ENCODE measurements around the gene SPI1. TPM values are rescaled to one million over a fixed set of nuclear protein-coding genes. Genes with fewer than 3 reads are reported as not detected.

The SPI1 gene
- total RNA-seq, 6 donors from 2014 or later = 52.8 to 275 (median 179) TPM

DNA sequence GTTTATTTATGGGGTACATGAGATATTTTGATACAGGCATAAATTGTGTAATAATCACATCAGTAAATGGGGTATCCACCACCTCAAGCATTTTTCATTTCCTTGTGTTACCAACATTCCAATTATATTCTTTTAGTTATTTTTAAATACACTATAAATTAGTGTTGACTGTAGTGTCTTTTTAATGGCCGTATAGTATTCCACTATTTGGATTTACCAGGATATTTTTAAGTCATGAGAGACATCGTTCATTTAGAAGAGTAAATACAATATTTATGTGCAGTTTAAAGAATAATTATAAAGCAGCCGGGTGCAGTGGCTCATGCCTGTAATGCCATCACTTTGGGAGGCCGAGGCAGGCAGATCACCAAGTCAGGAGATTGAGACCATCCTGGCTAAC lies 6.2 kb upstream of the SPI1 start:
- ATAC-seq (ENCODE audit: low FRiP score in 2 of 2) (no peak), DNase-seq (no peak)
- TF ChIP-seq POLR2AphosphoS5 (IDR thresholded peaks at IDR 0.05) (no peak), EP300 (IDR thresholded peaks at IDR 0.05) (no peak)
- TF ChIP-seq, protein P1, sequence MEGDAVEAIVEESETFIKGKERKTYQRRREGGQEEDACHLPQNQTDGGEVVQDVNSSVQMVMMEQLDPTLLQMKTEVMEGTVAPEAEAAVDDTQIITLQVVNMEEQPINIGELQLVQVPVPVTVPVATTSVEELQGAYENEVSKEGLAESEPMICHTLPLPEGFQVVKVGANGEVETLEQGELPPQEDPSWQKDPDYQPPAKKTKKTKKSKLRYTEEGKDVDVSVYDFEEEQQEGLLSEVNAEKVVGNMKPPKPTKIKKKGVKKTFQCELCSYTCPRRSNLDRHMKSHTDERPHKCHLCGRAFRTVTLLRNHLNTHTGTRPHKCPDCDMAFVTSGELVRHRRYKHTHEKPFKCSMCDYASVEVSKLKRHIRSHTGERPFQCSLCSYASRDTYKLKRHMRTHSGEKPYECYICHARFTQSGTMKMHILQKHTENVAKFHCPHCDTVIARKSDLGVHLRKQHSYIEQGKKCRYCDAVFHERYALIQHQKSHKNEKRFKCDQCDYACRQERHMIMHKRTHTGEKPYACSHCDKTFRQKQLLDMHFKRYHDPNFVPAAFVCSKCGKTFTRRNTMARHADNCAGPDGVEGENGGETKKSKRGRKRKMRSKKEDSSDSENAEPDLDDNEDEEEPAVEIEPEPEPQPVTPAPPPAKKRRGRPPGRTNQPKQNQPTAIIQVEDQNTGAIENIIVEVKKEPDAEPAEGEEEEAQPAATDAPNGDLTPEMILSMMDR (IDR thresholded peaks at IDR 0.05) = no peak
- Histone ChIP-seq H3K4me1 (peaks cover 6 to 15% (median 9%) of the 10 kb centered on the region in 4 donors), H3K36me3 (no peaks in the 10 kb centered on the region), H3K9me3 (no peaks in the 10 kb centered on the region), H3K27ac (no peak overlapping the region), H3K27me3 (no peaks in the 10 kb centered on the region), H3K4me3 (no peak overlapping the region)
- 91 to 93% methylated on average over 4 of the region's 4 CpGs for WGBS, 2 donors

DNA sequence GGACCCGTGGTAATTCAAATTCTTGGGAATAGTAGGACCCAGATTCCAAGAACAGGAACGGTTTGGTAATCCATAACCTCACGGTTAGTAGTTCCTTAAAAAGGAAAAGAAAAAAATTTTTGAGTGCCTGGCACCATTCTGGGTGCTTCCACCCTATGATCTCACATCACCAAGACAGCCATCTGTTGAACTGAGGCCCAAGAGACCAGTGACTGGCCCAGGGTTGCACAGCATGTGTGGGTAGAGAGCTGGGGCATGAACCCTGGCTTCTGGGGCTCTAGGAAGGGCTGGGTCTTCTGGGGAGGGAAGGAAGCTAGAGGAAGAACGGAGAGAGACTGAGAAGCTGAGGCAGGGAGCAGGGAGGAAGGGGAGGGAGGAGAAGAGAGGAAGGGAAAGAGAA lies 4.7 kb upstream of the SPI1 start:
- DNase-seq (no peak), ATAC-seq (ENCODE audit: low FRiP score in 2 of 2) (peak in 1 of 2 donors; percentile 66)
- WGBS, 2 donors = 50 to 56% methylated on average over 4 of the region's 4 CpGs
- TF ChIP-seq POLR2A (IDR thresholded peaks at IDR 0.05) (peak in 1 of 4 donors; percentile 9), POLR2AphosphoS5 (IDR thresholded peaks at IDR 0.05) (no peak)
- TF ChIP-seq, protein P1 (IDR thresholded peaks at IDR 0.05) = no peak
- Histone ChIP-seq H3K27me3 (no peaks in the 10 kb centered on the region), H3K27ac (peak overlapping the region in 2 of 4 donors; percentile 19 to 36), H3K4me1 (peaks cover 6 to 10% (median 7%) of the 10 kb centered on the region in 4 donors), H3K4me3 (no peak overlapping the region), H3K9me3 (no peaks in the 10 kb centered on the region), H3K36me3 (no peaks in the 10 kb centered on the region)

DNA sequence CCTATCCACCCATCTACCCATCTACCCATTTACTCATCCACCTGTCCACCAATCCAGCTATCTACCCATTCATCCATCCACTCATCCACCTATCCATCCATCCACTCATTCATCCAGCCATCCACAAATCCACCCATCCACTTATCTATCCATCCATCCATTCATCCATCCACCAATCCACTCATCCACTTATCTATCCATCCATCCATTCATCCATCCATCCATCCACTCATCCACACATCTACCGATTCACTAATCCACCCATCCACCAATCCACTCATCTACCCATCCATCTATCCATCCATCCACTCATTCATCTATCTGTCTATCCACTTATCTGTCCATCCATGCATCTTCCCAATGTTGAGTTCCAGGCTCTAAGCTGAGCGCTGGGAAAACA lies 1.7 kb upstream of the SPI1 start:
- TF ChIP-seq POLR2AphosphoS5 (IDR thresholded peaks at IDR 0.05) (no peak), EP300 (IDR thresholded peaks at IDR 0.05) (no peak), POLR2A (IDR thresholded peaks at IDR 0.05) (no peak)
- TF ChIP-seq, protein P1 (IDR thresholded peaks at IDR 0.05) = no peak
- H3K9me3 ChIP-seq = no peaks in the 10 kb centered on the region
- 91 to 96% methylated on average over 2 of the region's 2 CpGs for WGBS, 2 donors
- ATAC-seq (ENCODE audit: low FRiP score in 2 of 2) (no peak), DNase-seq (no peak)
- no peak overlapping the region for H3K4me3 ChIP-seq
- no peak overlapping the region for H3K27ac ChIP-seq
- no peaks in the 10 kb centered on the region for H3K27me3 ChIP-seq
- H3K4me1 ChIP-seq = peaks cover 6 to 10% (median 7%) of the 10 kb centered on the region in 4 donors
- H3K36me3 ChIP-seq = no peaks in the 10 kb centered on the region

DNA sequence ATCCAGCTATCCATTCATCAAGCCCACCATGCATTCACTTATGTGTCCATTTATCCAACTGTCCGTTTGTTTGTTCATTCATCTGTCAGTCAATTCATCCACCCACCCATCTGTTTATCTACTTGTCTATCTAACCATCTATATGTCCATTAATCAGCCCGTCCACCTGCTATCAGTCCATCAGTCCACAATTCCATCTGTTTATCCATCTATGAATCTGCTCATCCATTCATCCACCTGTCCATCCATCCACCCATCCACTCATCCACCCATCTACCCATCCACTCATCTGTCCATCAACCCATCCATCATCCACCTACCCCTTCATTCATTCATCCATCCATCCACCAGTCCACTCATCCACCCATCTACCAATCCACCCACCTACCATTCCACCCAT lies 970 bp upstream of the SPI1 start:
- TF ChIP-seq POLR2AphosphoS5 (IDR thresholded peaks at IDR 0.05) = no peak
- TF ChIP-seq, protein P1 (IDR thresholded peaks at IDR 0.05) = no peak
- TF ChIP-seq EP300 (IDR thresholded peaks at IDR 0.05) = no peak
- no peak for TF ChIP-seq POLR2A (IDR thresholded peaks at IDR 0.05)

DNA sequence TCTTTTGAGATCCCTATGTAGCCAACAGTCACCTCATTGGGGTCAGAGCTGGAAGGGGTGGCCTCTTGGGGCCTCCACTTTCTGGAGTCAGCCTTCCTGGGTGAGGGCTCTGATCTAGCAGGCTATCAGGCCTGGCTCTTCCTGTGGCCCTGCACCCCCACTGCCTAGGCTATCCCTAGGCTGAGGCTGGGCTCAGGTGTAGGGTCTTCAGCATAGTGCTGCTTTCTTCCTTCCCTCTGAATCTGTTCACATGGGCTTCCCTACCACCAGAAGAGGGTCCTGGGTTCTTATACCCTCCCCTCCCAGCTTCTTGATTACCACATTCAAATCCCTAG lies 456 bp upstream of the SPI1 start:
- Histone ChIP-seq H3K27me3 (no peaks in the 10 kb centered on the region), H3K36me3 (no peaks in the 10 kb centered on the region), H3K27ac (peak overlapping the region; percentile 83 to 97 (median 89)), H3K4me3 (peak overlapping the region in 1 of 4 donors; percentile 48), H3K9me3 (no peaks in the 10 kb centered on the region), H3K4me1 (peaks cover 10 to 17% (median 11%) of the 10 kb centered on the region in 4 donors)
- ATAC-seq (ENCODE audit: low FRiP score in 2 of 2) = no peak
- no peak for DNase-seq
- TF ChIP-seq POLR2AphosphoS5 (IDR thresholded peaks at IDR 0.05) = no peak
- no peak for TF ChIP-seq POLR2A (IDR thresholded peaks at IDR 0.05)
- no peak for TF ChIP-seq EP300 (IDR thresholded peaks at IDR 0.05)
- TF ChIP-seq, protein P1 (IDR thresholded peaks at IDR 0.05) = no peak

More for the DNA sequence above, 970 bp upstream of the SPI1 start:
- Histone ChIP-seq H3K27me3 (no peaks in the 10 kb centered on the region), H3K36me3 (no peaks in the 10 kb centered on the region), H3K4me3 (no peak overlapping the region), H3K9me3 (no peaks in the 10 kb centered on the region), H3K27ac (peak overlapping the region in 2 of 4 donors; percentile 93 to 97), H3K4me1 (peaks cover 6 to 12% (median 7%) of the 10 kb centered on the region in 4 donors)
- no peak for ATAC-seq (ENCODE audit: low FRiP score in 2 of 2)
- 76 to 84% methylated on average over 2 of the region's 2 CpGs for WGBS, 2 donors
- no peak for DNase-seq

Measured in upper lobe of left lung (tissue), 6 donors.